Cardiac ventricle fibroblast (primary cell): Measurements from ENCODE around the gene FAM111A. TPM values are rescaled to one million over a fixed set of nuclear protein-coding genes. Genes with fewer than 3 reads are reported as not detected.

Source experiments
- total RNA-seq: library from RNA; depleted of rRNA; stranded (reverse); fragments of >200 nt; gene quantifications from 2 replicates; pipeline ENCODE4 v1.2.3, GENCODE V29; 2015

The FAM111A gene
- 14.5 and 17.3 TPM in 2 replicates for total RNA-seq

GRCh38 chr11:59142530-59143507 is at the start of gene FAM111A:
Gene FAM111A, plus strand, starts transcription at chr11:59142856. Its CDS starts 6,017 bp downstream, at chr11:59148873.

DNA sequence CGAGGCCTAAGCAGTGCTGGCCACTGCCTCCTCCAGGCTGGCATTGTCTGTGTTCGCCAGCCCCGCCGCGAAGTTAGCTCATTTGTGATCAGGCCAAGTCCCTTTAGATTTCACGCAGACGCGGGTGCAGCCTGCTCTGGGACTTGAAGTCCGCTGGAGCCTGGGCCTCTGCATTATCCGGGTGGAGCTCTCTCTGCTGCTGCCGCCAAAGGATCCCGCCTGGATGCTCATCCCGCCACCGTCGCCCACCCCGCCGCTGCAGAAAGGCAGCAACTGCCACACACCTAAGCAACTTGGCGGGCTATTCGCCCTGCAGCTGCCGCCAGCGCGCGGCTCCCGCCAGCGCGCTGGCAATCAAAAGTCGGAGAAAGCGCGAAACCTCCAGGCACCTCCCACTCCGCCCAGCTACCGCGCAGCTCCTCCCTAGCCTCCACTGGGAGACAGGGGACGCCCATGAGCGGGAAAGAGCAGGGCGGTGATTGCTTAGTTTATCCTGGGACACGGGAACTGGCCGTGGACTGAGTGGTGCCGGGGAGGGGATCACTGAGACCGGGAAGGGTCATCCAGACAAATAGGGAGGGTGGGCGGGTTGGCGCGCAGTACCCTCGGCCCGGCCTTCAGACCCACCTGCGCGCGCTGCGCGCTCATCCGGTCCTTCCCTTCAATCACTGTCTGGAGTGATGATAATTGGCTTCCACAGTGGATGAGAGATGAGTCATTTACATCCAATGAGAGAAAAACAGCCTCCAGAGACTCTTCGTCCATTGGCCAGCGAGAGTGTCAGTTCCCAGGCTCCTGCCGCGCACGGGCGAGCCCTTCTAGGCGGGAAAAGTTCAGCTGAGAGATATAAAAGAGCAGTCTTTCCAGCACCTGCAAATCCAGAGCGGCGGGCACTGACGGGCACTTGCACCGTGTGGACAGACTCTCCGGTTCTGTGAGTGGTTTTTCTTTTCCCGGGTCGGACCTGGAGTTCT is 36.0 kb upstream of the FAM111A start, which contains the start of gene FAM111B:
Gene FAM111B (plus strand): TSS at position 875 of the 974 bp plus-strand sequence. CDS start 2,389 bp downstream, outside the sequence.

GRCh38 chr11:59171508-59172322 is 29.1 kb downstream of the FAM111A start, which contains the start of gene DTX4:
Gene DTX4, plus strand, starts transcription at chr11:59172132. Its CDS starts 464 bp downstream, at chr11:59172596.

Other genes with a start within 250 kb of the FAM111A start
- not detected in 2 replicates for gene GLYATL1, start 203.4 kb upstream of the FAM111A start, total RNA-seq
- not detected in 2 replicates for gene GLYATL1B, start 56.5 kb upstream of the FAM111A start, total RNA-seq
- gene FAM111B, start 35.6 kb upstream of the FAM111A start, total RNA-seq, result 0.29 and 0.31 TPM in 2 replicates
- gene DTX4, start 29.3 kb downstream of the FAM111A start, total RNA-seq, result 5.3 and 6.2 TPM in 2 replicates
- gene MPEG1, start 70.1 kb downstream of the FAM111A start, total RNA-seq, result not detected in 2 replicates
- gene OR5AN1, start 216.0 kb downstream of the FAM111A start, total RNA-seq, result not detected in 2 replicates